HG03095 (cell line): Measurements from ENCODE around the gene WSCD1.

Source experiments
- ATAC-seq: cut with Tn5 transposase; IDR thresholded peaks from one replicate; pipeline ENCODE4 v1.9.1; 2021; ENCODE audit warnings: moderate library complexity; ENCODE audit not compliant: unreplicated experiment

WSCD1 gene

DNA sequence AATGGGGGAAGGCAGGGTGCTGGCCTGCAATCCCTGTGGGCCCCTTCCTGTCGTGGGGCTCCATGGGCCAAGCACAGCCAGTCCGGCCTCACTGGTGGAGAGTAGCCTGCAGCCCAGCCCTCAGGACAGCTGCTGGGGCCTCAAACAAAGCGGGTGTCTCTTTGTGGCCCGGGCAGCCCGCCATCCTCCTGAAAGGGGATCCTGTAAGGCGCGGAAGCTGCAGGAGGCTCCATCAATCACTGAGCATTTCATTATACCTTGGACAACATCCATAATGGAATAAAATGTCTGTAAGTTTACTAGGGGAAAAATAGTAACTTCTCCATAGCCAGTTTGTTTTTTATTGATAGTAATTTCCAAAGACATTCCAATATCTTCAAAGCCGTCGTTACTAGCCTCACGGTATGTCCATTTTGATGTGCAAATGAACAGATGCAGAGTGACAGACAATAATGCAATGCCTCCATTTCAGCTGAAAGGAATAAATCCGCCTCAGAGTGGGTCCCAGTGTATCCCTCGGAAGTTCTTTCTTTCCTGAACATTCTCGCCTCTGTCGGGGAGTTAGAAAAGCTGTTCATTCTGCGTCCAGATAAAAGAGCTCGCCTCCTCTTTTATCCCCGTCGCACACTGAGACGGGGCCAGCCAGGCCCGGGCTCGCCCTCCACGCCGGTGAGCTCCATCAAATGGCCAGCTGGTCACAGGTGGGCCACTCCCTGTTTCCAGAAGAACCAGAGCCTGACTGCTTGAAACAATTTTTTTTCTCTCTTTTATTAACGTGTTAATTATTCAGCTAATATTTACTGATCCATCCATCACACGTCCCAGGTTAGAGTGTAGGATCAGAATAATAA is 14.4 kb downstream of the WSCD1 start:
- ATAC-seq = no peak

DNA sequence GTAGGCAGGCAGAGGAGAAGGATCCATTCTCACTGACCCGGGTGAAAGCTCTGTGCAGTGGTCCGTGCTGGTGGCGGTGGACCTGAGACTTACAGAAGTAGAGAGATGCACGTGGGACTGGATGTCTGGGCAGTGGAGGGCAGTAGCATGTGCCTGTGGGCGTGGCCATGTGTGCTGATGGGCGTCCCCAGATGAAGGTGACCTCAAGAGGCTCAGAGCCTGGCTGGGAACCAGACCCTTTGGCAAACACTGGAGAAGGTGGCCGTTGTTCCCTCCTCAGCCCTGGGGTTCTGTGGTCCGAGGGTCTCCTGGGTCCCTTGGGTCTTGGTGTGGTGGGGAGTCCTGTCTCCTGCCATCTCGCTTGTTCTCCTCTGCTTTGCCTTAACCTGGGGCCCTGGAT is 15.6 kb downstream of the WSCD1 start:
- ATAC-seq = no peak

DNA sequence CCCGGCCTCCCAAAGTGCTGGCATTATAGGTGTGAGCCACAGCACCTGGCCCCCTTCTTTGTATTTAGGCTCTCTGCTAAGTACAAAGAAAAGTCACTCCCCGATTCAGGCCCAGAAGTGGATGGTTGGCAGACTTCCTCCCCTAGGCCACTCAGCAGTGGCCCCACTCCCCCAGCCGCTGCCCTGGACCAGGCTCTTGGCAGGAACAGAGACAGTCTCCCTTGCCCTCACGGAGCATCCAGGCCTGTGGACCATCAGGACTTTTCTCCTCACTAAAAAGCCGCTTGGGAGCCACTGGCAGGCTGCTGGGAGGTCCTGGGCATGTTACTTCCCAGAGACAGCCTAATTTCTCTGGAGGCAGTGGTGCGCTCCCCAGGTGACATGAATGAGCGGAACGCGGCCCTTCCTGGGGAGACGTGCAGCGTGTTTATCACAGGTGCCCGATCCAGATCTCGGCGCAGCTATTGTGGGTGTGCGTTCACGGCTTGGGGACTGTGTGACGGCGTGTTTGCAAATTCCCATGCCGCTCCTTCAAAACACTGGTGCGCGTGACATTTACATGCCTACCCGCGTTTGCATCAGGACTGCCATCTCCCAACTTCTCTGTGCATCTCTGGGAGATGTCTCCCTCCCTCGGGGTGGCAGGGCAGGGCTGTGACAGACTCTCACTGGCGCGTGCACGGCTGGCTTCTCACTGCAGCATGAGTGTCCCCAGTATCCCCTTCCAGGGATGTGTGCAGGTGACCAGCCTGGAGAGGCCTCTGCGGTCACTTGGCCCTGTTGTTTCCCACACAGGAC is 16.6 kb downstream of the WSCD1 start:
- no peak for ATAC-seq

DNA sequence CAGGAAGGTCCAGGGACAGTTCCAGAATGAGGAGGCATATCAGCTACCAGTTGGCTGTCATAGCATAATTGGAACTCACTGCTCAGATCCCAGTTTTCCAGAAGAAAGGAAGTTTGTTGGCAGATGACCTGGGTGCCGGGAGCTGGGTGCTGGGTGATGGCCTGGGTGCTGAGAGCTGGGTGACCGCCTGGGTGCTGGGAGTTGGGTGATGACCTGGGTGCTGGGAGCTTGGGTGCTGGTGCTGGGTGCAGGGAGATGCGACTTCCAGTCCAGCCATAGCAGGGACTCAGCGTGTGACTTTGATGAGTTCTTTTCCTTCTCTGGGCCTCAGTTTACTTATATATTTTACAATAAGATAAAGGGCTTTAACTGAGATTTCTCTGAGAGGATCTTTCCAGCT is 18.0 kb downstream of the WSCD1 start:
- no peak for ATAC-seq

DNA sequence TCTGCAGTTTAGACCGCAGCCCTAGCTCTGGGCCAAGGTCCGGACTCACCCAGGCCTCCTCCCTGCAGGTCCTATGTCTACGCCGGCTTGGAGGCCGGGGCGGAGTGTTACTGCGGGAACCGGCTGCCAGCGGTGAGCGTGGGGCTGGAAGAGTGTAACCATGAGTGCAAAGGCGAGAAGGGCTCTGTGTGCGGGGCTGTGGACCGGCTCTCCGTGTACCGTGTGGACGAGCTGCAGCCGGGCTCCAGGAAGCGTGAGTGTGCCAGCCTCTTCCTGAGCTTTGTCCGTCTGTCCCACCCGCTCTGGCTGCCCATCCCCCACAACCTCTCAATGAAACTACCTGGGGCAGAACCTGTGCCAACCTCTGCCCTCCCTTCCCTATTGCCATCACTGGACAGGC is 20.1 kb downstream of the WSCD1 start:
- no peak for ATAC-seq

DNA sequence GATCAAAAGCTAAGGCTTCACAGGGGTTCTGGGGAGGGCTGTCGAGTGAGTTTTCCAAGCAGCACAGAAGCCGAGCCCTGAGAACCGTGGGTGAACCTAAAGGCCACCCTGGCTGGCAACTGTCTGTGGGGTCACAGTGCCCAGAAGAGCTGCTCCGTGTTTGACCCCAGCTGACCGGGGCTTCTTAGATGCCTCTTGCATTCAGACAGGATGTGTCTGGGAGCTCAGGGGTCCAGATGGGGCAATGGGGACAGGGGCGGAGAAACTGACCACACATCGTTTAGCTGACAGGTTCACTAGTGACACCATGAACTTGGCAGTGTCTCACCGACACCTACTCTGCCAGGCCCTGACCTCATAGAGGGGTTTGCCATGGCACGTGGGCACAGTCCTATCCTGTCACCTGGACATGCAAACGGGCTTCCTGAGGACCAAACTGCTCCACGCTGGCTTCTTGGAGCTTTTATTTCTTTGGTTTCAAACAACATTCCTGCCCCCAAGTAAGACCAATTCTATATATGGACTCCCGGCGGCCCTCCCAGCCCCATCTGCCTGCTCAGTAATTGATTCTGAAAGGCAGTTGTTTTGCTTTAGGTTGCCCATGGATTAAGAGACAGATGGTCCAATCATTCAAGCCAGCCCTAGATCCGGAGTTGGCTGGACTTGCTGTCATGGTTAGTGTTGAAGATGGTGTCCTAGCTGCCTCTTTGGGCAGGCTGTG is 22.2 kb downstream of the WSCD1 start:
- no peak for ATAC-seq

DNA sequence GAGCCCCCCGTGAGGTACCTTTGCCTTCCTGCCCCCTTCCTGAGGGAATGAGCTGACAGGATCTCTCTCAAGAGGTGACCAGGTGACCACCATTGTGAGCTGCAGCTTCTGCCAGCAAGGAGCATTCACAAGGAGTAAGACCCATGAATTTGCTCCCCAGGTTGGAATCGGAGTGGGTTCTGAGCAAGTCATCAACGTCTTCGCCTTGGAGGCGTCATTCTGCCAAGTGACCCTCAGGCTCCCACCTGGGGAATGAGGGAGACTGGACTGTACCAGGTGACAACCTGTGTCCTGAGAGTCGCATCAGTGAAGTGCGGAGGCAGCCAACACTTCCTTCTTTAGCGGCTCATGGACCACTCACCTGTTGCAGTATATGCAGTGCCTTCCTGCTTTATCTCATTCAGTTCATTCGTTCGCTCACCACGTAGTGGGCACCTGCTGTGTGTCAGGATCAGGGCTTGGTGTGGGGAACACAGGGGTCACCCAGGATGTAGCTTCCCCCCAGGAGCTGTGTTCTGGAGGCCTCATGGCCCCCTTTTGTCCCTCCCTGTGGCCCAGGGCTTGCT is 22.8 kb downstream of the WSCD1 start:
- ATAC-seq = no peak

DNA sequence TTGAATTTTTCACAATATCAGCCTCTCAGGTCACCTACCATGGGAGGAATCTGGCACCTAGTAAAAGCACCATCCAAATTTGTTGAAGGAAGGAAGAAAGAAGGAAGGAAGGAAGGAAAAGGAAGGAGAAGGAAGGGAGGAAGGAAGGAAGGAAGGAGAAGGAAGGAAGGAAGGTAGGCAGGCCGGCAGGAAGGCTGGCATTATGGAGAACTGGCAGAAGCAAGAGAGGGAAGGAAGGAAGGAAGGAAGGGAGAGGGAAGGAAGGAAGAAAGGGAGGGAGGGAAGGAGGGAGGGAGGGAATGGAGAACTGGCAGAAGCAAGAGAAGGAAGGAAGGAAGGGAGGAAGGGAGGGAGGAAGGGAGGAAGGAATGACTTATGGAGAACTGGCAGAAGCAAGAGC is 24.3 kb downstream of the WSCD1 start:
- no peak for ATAC-seq

DNA sequence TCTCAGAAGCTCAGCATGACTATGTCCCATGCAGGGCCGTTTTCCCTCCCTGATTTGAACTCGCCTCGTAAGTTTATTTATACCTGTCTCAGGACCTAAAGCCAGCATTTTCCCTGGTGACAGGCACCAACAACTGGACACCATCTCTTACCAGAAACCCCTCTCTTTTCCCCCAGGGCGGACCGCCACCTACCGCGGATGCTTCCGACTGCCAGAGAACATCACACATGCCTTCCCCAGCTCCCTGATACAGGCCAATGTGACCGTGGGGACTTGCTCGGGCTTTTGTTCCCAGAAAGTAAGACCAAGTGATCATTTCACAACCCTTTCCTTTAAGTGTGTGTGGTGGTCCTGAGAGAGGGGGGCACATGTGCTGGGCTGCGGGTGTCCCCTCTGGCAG is 24.7 kb downstream of the WSCD1 start:
- ATAC-seq = no peak

DNA sequence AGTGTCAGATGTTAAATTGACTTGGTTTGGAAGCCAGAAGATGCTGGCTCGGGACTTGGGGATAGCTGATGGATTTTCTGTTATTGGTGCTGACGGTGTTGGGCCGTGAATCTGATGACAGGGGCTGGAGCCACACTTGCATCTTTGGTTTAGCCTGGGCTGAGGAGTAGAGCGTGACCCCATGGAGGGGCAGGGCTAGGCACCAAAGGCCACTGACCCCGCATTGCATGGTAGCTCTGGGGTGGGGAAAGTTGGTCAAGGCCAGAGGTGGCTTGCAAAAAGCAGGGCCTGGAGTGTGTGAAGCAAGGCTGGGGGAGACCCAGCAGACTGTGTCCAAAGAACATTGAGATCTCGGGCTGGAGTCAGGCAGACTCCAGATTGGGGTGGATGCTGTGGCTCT is 25.3 kb downstream of the WSCD1 start:
- no peak for ATAC-seq

DNA sequence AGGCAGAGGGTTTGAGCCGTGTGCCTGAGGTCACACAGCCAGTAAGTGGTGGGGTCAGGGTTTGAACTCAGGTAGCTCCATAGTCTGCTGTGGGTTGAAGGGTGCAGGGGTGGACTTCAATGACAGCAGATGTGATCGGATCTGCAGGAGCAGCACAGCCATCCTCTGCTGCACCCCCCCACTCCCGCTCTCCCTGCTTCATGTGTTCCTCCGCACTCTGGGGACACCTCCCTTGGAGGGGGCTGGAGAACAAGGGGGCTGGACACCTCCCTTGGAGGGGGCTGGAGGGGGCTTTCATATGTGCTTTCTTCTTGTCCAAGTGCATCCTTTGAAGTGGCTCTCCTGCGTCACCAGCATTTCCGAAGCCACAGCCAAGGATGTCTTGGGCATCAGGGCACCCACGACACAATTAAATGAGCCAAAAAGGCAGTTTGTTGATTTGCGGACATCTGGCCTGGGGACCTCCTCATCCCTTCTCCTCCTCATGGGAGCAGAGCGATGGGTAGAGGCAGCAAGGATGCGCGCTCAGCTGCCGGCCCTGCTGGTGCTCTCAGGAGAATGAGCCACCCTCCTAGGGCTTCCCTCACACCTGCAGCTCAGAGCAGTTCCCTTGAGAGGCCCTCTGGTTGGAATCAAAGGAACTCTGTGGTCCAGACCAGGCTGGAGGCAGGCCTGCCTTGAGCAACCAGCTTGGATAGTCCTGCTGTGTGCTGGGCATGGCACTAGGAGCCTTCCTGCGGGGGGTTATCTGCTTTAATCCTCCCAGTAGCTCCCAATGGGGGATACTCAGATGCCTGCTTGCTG is 26.2 kb downstream of the WSCD1 start:
- no peak for ATAC-seq

DNA sequence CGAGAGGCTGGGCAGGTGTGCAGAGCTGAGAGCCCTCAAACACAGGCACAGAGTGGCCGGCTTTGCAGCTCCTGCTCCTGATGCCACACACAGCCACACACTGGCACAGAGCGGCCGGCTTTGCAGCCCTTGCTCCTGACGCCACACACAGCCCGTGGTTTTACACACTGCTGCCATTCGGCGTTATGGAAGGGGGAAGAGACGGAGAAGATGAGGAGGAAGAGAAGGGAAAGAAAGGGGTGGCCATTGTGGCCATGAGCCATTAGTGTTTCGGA is 26.8 kb downstream of the WSCD1 start:
- ATAC-seq = no peak

DNA sequence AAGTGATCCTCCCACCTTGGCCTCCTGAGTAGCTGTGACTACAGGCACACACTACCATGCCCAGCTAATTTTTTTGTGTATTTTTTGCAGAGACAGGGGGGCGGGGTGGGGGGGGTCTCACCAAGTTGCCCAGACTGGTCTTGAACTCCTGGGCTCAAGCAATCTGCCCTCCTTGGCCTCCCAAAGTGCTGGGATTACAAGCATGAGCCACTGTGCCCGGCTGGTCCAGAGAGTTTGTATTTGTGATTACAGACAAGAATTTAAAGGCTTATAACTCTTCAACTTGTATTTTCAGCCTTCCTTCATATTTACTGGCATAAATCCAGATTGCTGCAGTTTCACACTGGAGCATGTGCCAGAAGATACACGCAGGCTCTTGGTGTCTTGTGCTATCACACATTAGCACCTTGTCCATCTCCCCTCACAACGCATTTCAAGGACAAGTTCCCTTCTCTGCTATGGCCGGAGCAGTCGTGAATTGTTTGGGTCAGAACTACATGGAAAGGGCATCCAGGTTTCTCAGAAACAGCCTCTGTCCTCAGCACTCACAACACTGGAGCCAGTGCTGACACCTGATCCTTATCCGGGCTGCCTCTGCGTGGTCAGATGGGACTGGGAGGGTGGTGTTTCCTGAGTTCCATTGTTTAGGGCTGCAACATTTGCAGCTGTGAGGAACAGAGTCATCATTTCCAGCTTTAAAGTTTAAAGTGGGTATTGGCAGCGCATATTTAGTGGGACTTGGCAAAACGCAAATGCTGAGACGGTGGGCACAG is 28.1 kb downstream of the WSCD1 start:
- no peak for ATAC-seq

DNA sequence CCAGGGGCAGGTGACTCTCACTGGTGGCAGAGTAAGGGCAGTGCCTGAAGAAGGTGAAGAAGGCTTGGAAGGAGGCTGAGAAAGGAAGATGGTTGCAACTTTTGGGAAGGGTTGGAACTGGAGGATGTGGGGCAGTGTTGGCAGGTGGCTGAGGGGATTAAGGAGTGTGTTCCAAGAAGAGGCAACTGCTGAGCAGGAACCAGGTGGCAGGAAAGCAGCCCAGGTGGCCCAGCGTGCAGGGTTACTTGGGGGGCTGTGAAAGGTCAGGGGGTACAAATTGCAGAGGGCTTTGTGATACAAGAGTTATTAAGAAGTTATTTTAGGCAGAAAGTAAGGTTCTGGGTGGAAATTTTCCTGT is 28.6 kb downstream of the WSCD1 start:
- ATAC-seq = no peak

DNA sequence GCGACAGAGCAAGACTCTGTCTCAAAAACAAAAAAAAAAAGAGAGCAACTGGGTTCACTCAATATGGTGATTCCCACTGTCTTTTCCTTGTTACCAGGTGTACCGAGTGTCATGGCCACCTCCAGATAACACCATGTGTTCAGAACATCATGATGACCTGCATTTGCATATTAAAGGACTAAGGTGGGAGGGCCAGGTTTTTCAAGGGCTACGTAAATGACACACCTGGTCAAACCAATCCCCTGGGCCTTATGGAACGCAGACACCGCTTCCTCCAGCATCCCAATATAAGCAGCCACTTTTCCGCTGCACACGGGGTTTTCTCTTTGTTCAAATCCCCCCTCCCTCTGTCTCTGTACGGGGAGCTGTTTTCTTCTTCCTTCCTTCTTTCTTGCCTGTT is 29.3 kb downstream of the WSCD1 start:
- ATAC-seq = no peak

DNA sequence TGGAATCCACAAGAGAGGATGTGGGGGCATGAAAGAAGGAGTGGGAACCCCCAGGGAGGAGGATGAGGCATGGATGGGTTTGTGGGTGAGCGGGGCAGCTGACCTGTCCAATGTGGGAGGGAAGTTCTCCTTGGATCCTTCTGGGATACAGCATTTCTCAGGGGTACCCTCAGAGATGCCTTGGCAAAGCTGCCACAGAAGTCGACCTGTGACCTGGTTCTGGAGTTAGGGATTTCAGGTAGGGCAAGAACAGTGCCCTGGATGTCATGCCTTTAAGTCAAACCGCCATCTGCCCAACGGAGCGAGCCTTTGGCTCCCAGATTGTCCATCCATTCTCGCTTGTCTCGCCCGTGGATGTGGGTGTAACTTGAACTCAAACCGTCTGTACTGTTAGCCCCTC is 30.0 kb downstream of the WSCD1 start:
- ATAC-seq = no peak

DNA sequence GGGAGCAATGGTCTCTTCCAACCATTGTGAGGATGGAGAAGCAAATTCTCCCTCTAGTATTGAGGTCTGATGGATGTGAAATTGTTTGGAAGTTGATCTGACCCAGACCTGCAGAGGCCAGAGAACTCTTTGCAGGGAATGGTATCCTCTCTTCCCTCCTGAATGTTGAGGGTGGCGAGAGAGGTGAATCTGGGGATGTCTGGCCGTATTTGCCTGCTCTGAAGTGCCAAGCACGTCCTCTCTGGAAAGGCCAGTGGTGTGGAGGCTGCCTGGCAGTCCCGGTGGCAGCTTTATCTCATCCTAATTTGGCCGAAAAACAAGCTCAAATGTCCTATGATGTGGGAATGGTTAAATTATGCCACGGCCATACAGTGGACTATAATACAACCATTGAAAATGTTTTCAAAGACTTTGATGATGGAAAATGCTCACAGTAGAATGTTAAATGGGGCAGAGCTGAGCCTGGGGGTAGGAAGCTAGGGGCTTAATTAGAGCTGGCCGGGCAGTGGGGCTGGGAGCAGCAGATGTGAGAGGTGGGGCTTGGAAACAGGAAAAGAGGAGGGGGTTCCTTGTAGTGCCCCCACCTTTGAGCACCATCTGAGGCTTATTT is 30.8 kb downstream of the WSCD1 start:
- no peak for ATAC-seq

DNA sequence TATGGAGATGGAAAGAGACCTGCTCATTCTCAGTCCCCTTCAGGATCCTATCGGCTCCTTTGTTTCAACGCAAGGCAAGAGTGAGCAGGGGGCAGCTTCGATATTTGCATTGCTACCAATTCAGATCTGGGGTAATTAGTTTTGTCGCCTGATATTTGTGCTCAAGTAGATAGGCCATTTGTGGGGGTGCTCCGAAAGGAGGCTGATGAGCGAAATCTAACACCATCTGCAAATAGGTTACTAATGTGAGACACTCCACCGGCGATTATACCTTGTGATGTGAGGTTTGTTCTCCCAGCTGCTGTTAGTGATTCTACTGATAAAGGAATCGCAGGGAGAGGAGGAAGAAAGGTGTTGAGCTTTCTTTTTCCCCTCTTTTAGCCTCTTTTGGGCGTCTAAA is 31.5 kb downstream of the WSCD1 start:
- no peak for ATAC-seq

DNA sequence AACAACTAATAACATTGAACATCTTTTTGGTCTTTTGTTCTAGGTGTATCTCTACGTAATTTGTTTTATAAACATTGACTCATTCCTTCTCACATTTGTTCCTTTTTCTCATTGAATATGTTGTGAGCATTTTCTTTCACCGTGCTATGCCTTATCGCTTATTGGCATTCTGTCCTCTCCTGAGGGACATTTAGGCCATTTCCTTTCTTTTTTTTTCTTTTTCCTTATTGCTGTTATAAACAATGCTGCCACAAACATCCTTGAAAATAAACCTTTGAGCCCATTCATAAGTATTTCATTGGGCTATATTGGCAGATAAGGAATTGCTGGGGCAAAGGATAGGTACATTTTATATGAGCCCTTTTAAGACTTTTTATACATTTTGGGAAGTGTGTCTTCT is 32.4 kb downstream of the WSCD1 start:
- no peak for ATAC-seq
